ENCODE data around the gene HMCES.
"Not testable (repeated sequence)": the region's sequence is repeated elsewhere in the genome, so short reads cannot be mapped to it uniquely, and the experiment has no call there.

The HMCES gene

GRCh38 chr3:129245641-129246306 lies 32.9 kb upstream of the HMCES start:
- Histone ChIP-seq H3K27ac (ENCODE audit: low read depth, low read length) (peak overlapping the region; percentile 54), H3K4me1 (ENCODE audit: control insufficient read depth, insufficient read depth, low read length) (peaks cover 12% of the 10 kb centered on the region)
- not testable (repeated sequence) for H3K27me3 ChIP-seq (ENCODE audit: control insufficient read depth, insufficient read depth, low read length); H3K9ac ChIP-seq (ENCODE audit: low read length); H3K4me3 ChIP-seq (ENCODE audit: low read length); H3K36me3 ChIP-seq (ENCODE audit: control insufficient read depth, insufficient read depth, low read length)

GRCh38 chr3:129246636-129247035 lies 32.0 kb upstream of the HMCES start:
- Histone ChIP-seq H3K36me3 (ENCODE audit: control insufficient read depth, insufficient read depth, low read length) (no peaks in the 10 kb centered on the region), H3K4me1 (ENCODE audit: control insufficient read depth, insufficient read depth, low read length) (peaks cover 12% of the 10 kb centered on the region)

GRCh38 chr3:129248286-129248979 lies 30.2 kb upstream of the HMCES start:
- Histone ChIP-seq H3K4me1 (ENCODE audit: control insufficient read depth, insufficient read depth, low read length) (peaks cover 12% of the 10 kb centered on the region), H3K36me3 (ENCODE audit: control insufficient read depth, insufficient read depth, low read length) (peaks cover 12% of the 10 kb centered on the region), H3K9ac (ENCODE audit: low read length) (peak overlapping the region; percentile 19), H3K27me3 (ENCODE audit: control insufficient read depth, insufficient read depth, low read length) (no peaks in the 10 kb centered on the region), H3K4me3 (ENCODE audit: low read length) (peak overlapping the region; percentile 73), H3K27ac (ENCODE audit: low read depth, low read length) (no peak overlapping the region)

More at GRCh38 chr3:129246636-129247035, 32.0 kb upstream of the HMCES start:
- no peak overlapping the region for H3K9ac ChIP-seq (ENCODE audit: low read length)
- no peak overlapping the region for H3K27ac ChIP-seq (ENCODE audit: low read depth, low read length)
- no peaks in the 10 kb centered on the region for H3K27me3 ChIP-seq (ENCODE audit: control insufficient read depth, insufficient read depth, low read length)
- no peak overlapping the region for H3K4me3 ChIP-seq (ENCODE audit: low read length)

- Histone ChIP-seq H3K4me3 (ENCODE audit: low read length) (peak within 1 kb of the TSS; percentile 73), H3K27ac (ENCODE audit: low read depth, low read length) (peak within 1 kb of the TSS; percentile 82), H3K9ac (ENCODE audit: low read length) (peak within 1 kb of the TSS; percentile 88), H3K27me3 (ENCODE audit: control insufficient read depth, insufficient read depth, low read length) (no peaks in the 10 kb centered on the region), H3K36me3 (ENCODE audit: control insufficient read depth, insufficient read depth, low read length) (peaks cover 16% of the 10 kb centered on the region), H3K4me1 (ENCODE audit: control insufficient read depth, insufficient read depth, low read length) (peaks cover 12% of the 10 kb centered on the region)
These were observed 29.2 kb upstream of the HMCES start, which contains the start of gene COPG1 for GRCh38 chr3:129249284-129250065. Gene COPG1, plus strand, starts transcription at chr3:129249606. Its CDS starts 104 bp downstream, at chr3:129249710.

- Histone ChIP-seq H3K27me3 (ENCODE audit: control insufficient read depth, insufficient read depth, low read length) (no peaks in the 10 kb centered on the region), H3K9ac (ENCODE audit: low read length) (no peak overlapping the region), H3K4me1 (ENCODE audit: control insufficient read depth, insufficient read depth, low read length) (peaks cover 6% of the 10 kb centered on the region), H3K27ac (ENCODE audit: low read depth, low read length) (no peak overlapping the region), H3K4me3 (ENCODE audit: low read length) (no peak overlapping the region), H3K36me3 (ENCODE audit: control insufficient read depth, insufficient read depth, low read length) (peaks cover 38% of the 10 kb centered on the region)
These were observed 25.9 kb upstream of the HMCES start for GRCh38 chr3:129252748-129253147.

GRCh38 chr3:129254536-129255230 lies 24.0 kb upstream of the HMCES start:
- H3K4me1 ChIP-seq (ENCODE audit: control insufficient read depth, insufficient read depth, low read length): peaks cover 6% of the 10 kb centered on the region
- H3K36me3 ChIP-seq (ENCODE audit: control insufficient read depth, insufficient read depth, low read length): peaks cover 47% of the 10 kb centered on the region
- H3K27me3 ChIP-seq (ENCODE audit: control insufficient read depth, insufficient read depth, low read length): no peaks in the 10 kb centered on the region
- no peak overlapping the region for H3K27ac ChIP-seq (ENCODE audit: low read depth, low read length)
- no peak overlapping the region for H3K9ac ChIP-seq (ENCODE audit: low read length)
- H3K4me3 ChIP-seq (ENCODE audit: low read length): no peak overlapping the region

- H3K4me3 ChIP-seq (ENCODE audit: low read length): no peak overlapping the region
- H3K36me3 ChIP-seq (ENCODE audit: control insufficient read depth, insufficient read depth, low read length): peaks cover 63% of the 10 kb centered on the region
- no peaks in the 10 kb centered on the region for H3K27me3 ChIP-seq (ENCODE audit: control insufficient read depth, insufficient read depth, low read length)
- no peak overlapping the region for H3K9ac ChIP-seq (ENCODE audit: low read length)
- no peaks in the 10 kb centered on the region for H3K4me1 ChIP-seq (ENCODE audit: control insufficient read depth, insufficient read depth, low read length)
- no peak overlapping the region for H3K27ac ChIP-seq (ENCODE audit: low read depth, low read length)
These were observed 22.4 kb upstream of the HMCES start for GRCh38 chr3:129256270-129256669.

GRCh38 chr3:129257609-129258008 lies 21.1 kb upstream of the HMCES start:
- Histone ChIP-seq H3K4me1 (ENCODE audit: control insufficient read depth, insufficient read depth, low read length) (no peaks in the 10 kb centered on the region), H3K4me3 (ENCODE audit: low read length) (no peak overlapping the region), H3K27ac (ENCODE audit: low read depth, low read length) (no peak overlapping the region), H3K36me3 (ENCODE audit: control insufficient read depth, insufficient read depth, low read length) (peaks cover 66% of the 10 kb centered on the region), H3K9ac (ENCODE audit: low read length) (no peak overlapping the region), H3K27me3 (ENCODE audit: control insufficient read depth, insufficient read depth, low read length) (no peaks in the 10 kb centered on the region)

GRCh38 chr3:129259612-129260477 lies 18.8 kb upstream of the HMCES start:
- no peaks in the 10 kb centered on the region for H3K4me1 ChIP-seq (ENCODE audit: control insufficient read depth, insufficient read depth, low read length)
- H3K27ac ChIP-seq (ENCODE audit: low read depth, low read length): no peak overlapping the region
- no peak overlapping the region for H3K4me3 ChIP-seq (ENCODE audit: low read length)
- H3K9ac ChIP-seq (ENCODE audit: low read length): no peak overlapping the region
- peaks cover 62% of the 10 kb centered on the region for H3K36me3 ChIP-seq (ENCODE audit: control insufficient read depth, insufficient read depth, low read length)
- no peaks in the 10 kb centered on the region for H3K27me3 ChIP-seq (ENCODE audit: control insufficient read depth, insufficient read depth, low read length)

- Histone ChIP-seq H3K4me3 (ENCODE audit: low read length) (no peak overlapping the region), H3K27me3 (ENCODE audit: control insufficient read depth, insufficient read depth, low read length) (no peaks in the 10 kb centered on the region), H3K36me3 (ENCODE audit: control insufficient read depth, insufficient read depth, low read length) (peaks cover 68% of the 10 kb centered on the region), H3K4me1 (ENCODE audit: control insufficient read depth, insufficient read depth, low read length) (no peaks in the 10 kb centered on the region), H3K27ac (ENCODE audit: low read depth, low read length) (no peak overlapping the region), H3K9ac (ENCODE audit: low read length) (no peak overlapping the region)
These were observed 18.1 kb upstream of the HMCES start for GRCh38 chr3:129260606-129261005.

- Histone ChIP-seq H3K4me1 (ENCODE audit: control insufficient read depth, insufficient read depth, low read length) (no peaks in the 10 kb centered on the region), H3K36me3 (ENCODE audit: control insufficient read depth, insufficient read depth, low read length) (peaks cover 61% of the 10 kb centered on the region)
These were observed 16.8 kb upstream of the HMCES start for GRCh38 chr3:129261894-129262293.

More at GRCh38 chr3:129261894-129262293, 16.8 kb upstream of the HMCES start:
- Histone ChIP-seq H3K27ac (ENCODE audit: low read depth, low read length) (no peak overlapping the region), H3K27me3 (ENCODE audit: control insufficient read depth, insufficient read depth, low read length) (no peaks in the 10 kb centered on the region), H3K9ac (ENCODE audit: low read length) (no peak overlapping the region), H3K4me3 (ENCODE audit: low read length) (no peak overlapping the region)

Measured in rectal smooth muscle tissue (tissue), 1 donor.